Gastrocnemius medialis (tissue), 4 donors: ENCODE measurements around the gene EPB41L4B. TPM values are rescaled to one million over a fixed set of nuclear protein-coding genes. Genes with fewer than 3 reads are reported as not detected.

Experiments used
- ATAC-seq, 2 donors: fragments of 150-250 bp; one replicate each; pipeline ENCODE4 v1.9.1; 2016
- DNase-seq, 2 donors: peaks; one replicate each; pipeline ENCODE4 v3.0.0-alpha.2; 2019
- H3K27ac ChIP-seq, 4 donors: fragments of 200-600 bp; sonication (generic); 1 replicate in 1 of 4; 2 replicates in 3 of 4; pipeline ENCODE4 v1.5.1; 2016 to 2018; ENCODE audit warnings: mild to moderate bottlenecking in 2 of 4, moderate library complexity in 1 of 4
- H3K27me3 ChIP-seq, 3 donors: fragments of 200-600 bp; sonication (generic) in 2 of 3; 1 replicate in 1 of 3; 2 replicates in 2 of 3; pipeline versions ENCODE4 v1.5.1 to v1.6.0; 2016 to 2019; ENCODE audit warnings: mild to moderate bottlenecking in 1 of 3, moderate library complexity in 1 of 3
- H3K36me3 ChIP-seq, 2 donors: fragments of 200-600 bp; sonication (generic) in 1 of 2; one replicate each; pipeline ENCODE4 v1.5.1; 2017 to 2018
- H3K4me1 ChIP-seq, 2 donors: fragments of 200-600 bp; sonication (generic) in 1 of 2; one replicate each; pipeline ENCODE4 v1.5.1; 2016 to 2017; ENCODE audit warnings: mild to moderate bottlenecking in 2 of 2
- H3K4me3 ChIP-seq, 4 donors: fragments of 200-600 bp; sonication (generic) in 3 of 4; 1 replicate in 1 of 4; 2 replicates in 3 of 4; pipeline ENCODE4 v1.5.1; 2016 to 2019; ENCODE audit warnings: mild to moderate bottlenecking in 2 of 4
- H3K9me3 ChIP-seq, 3 donors: fragments of 200-600 bp; sonication (generic) in 2 of 3; 1 replicate in 1 of 3; 2 replicates in 2 of 3; pipeline ENCODE4 v1.5.1; 2016 to 2019
- POLR2A ChIP-seq, 2 donors: fragments of 450-650 bp; IDR thresholded peaks; one replicate each; pipeline ENCODE4 v1.6.1; 2017; ENCODE audit warnings: antibody characterized with exemption in 2 of 2, mild to moderate bottlenecking in 2 of 2, moderate library complexity in 2 of 2
- in situ Hi-C, 4 donors: fragments of 200-750 bp; cut with MboI; loops; one replicate each; pipeline versions ENCODE4 v1.15.0 to v1.8.0; 2017; ENCODE audit warnings: low sequenced_read_pairs in 4 of 4
- intact Hi-C: fragments of 100-400 bp; cut with DNase I; formaldehyde crosslinking; loops from one replicate; pipeline ENCODE4 v1.15.1; 2023; ENCODE audit warnings: low total_unique reads
- total RNA-seq, 4 donors: library from RNA; depleted of rRNA; stranded (reverse); fragments of >200 nt; gene quantifications; one replicate each; pipeline versions ENCODE4 v1.1.0 to v1.2.3, GENCODE V29; 2016
- TF ChIP-seq, protein P1 (sequence below), 5 experiments: fragments of 450-650 bp in 3 of 5; fragments of 200-600 bp in 2 of 5; sonication (generic) in 2 of 5; IDR thresholded peaks in 4 of 5; conservative IDR thresholded peaks in 1 of 5; 1 replicate in 4 of 5; 2 replicates in 1 of 5; pipeline ENCODE4 v1.5.1; 2016 to 2019; ENCODE audit warnings: antibody characterized with exemption in 5 of 5, mild to moderate bottlenecking in 3 of 5, moderate library complexity in 3 of 5

Gene EPB41L4B
- total RNA-seq, 4 donors from 2014 or later: 3.8 to 6.9 (median 6.1) TPM

DNA sequence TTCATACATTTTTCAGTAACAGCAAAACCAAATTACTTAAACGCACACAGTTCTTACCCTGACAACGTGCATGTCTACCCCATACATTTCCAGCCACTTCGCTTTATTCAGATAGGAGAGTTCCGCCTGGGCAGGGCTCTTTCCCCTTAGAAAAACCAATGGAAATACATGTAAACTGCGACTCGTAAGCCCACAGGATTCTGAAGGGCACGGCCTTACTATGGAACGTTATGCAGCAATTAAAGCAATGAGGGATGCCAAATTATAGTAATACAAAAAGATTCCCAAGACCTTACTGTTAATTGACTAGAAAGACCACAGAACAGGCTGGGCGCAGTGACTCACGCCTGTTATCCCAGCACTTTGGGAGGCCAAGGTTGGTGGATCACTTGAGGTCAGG is 64.5 kb downstream of the EPB41L4B start:
- H3K36me3 ChIP-seq: no peaks in the 10 kb centered on the region
- H3K4me3 ChIP-seq: no peak overlapping the region
- H3K9me3 ChIP-seq: no peaks in the 10 kb centered on the region
- in situ Hi-C loops: no loop called here
- intact Hi-C loops: no loop called here
- no peaks in the 10 kb centered on the region for H3K27me3 ChIP-seq
- H3K27ac ChIP-seq: no peak overlapping the region
- TF ChIP-seq, protein P1, sequence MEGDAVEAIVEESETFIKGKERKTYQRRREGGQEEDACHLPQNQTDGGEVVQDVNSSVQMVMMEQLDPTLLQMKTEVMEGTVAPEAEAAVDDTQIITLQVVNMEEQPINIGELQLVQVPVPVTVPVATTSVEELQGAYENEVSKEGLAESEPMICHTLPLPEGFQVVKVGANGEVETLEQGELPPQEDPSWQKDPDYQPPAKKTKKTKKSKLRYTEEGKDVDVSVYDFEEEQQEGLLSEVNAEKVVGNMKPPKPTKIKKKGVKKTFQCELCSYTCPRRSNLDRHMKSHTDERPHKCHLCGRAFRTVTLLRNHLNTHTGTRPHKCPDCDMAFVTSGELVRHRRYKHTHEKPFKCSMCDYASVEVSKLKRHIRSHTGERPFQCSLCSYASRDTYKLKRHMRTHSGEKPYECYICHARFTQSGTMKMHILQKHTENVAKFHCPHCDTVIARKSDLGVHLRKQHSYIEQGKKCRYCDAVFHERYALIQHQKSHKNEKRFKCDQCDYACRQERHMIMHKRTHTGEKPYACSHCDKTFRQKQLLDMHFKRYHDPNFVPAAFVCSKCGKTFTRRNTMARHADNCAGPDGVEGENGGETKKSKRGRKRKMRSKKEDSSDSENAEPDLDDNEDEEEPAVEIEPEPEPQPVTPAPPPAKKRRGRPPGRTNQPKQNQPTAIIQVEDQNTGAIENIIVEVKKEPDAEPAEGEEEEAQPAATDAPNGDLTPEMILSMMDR (IDR thresholded peaks at IDR 0.05 in 4 of 5, conservative IDR thresholded peaks at IDR 0.05 in 1 of 5): no peak
- no peak for TF ChIP-seq POLR2A (IDR thresholded peaks at IDR 0.05)
- no peaks in the 10 kb centered on the region for H3K4me1 ChIP-seq
- no peak for ATAC-seq
- DNase-seq: no peak

DNA sequence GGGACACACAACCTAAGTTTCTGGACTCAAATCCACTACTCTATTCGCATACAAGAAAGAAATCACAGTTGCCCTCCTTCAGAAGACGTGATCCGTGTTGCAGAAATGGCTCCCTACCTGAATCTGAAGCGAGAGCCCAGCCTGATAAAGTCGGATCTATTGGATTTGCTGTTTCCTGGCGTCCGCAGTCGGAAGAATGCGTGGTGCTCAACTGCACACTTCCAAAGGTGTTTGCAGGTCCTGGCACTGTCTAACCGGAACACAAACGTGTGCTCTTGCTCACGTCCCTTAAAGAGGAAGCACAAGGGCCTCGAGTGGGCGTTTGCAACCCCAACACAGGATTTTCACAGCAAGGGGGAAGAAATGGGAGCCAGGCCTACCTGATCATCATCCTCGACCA is 65.5 kb downstream of the EPB41L4B start:
- ATAC-seq (no peak), DNase-seq (no peak)
- Histone ChIP-seq H3K27me3 (no peaks in the 10 kb centered on the region), H3K27ac (no peak overlapping the region), H3K9me3 (no peaks in the 10 kb centered on the region), H3K36me3 (no peaks in the 10 kb centered on the region), H3K4me1 (no peaks in the 10 kb centered on the region), H3K4me3 (no peak overlapping the region)
- TF ChIP-seq, protein P1 (IDR thresholded peaks at IDR 0.05 in 4 of 5, conservative IDR thresholded peaks at IDR 0.05 in 1 of 5): no peak
- no peak for TF ChIP-seq POLR2A (IDR thresholded peaks at IDR 0.05)
- in situ Hi-C loops (no loop called here), intact Hi-C loops (no loop called here)

DNA sequence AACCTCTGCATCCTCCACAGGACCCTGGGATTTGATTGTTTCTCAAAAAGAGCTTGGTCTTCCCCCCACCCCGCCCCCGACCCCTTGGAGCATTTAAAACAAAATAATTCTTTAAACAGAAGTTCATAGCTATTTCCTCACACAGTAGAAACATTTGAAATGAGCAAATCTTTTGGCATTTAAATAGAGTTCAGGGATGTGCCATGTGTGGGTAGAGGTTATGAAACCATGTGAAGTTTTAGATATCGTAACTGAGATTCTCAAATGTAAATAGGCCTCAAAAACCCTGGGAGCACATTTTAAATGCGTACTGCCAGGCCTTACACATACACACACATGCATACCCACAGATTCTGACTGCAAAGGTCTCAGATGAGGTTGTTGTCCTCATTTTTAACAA is 66.5 kb downstream of the EPB41L4B start:
- H3K4me3 ChIP-seq: no peak overlapping the region
- DNase-seq (no peak), ATAC-seq (no peak)
- in situ Hi-C loops (no loop called here), intact Hi-C loops (no loop called here)
- H3K9me3 ChIP-seq: no peaks in the 10 kb centered on the region
- no peak for TF ChIP-seq POLR2A (IDR thresholded peaks at IDR 0.05)
- TF ChIP-seq, protein P1 (IDR thresholded peaks at IDR 0.05 in 4 of 5, conservative IDR thresholded peaks at IDR 0.05 in 1 of 5): no peak
- H3K27ac ChIP-seq: peak overlapping the region in 2 of 4 donors; percentile 52 to 62
- no peaks in the 10 kb centered on the region for H3K4me1 ChIP-seq
- H3K27me3 ChIP-seq: no peaks in the 10 kb centered on the region
- H3K36me3 ChIP-seq: no peaks in the 10 kb centered on the region

DNA sequence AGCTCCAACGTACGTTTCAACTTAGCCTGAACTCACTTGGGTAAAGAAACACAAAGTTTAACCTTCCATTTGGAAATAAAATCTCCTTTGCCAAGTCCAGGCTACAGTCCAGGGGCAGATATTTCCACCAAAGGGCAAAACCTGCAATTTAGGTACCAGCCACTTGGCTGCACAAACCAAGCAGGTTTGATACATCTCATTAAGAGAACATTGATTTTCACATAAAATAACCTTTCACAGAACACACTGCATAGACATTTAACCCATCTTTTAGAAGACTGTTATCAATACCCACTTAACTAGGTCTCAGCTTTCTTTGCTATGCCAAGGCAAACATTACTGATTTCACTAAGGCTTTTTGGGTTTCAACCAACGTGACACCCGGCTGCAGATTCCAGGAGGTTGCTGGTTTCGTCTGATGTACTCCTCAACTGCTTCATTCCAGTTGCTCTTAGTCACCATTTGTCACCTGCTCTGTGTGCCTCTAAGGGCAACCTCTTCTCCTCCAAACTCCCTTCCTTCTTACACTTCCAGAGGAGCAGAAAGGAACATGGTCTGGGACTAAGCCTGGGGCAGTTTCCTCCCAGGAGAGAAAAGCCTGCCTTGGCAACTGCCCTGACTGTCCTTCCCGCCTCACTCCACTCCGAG is 67.1 kb downstream of the EPB41L4B start:
- H3K4me1 ChIP-seq: no peaks in the 10 kb centered on the region
- in situ Hi-C loops: no loop called here
- H3K9me3 ChIP-seq: no peaks in the 10 kb centered on the region
- intact Hi-C loops: no loop called here
- DNase-seq: no peak
- TF ChIP-seq, protein P1 (IDR thresholded peaks at IDR 0.05 in 4 of 5, conservative IDR thresholded peaks at IDR 0.05 in 1 of 5): no peak
- TF ChIP-seq POLR2A (IDR thresholded peaks at IDR 0.05): no peak
- ATAC-seq: peak; percentile 51 to 64
- H3K27me3 ChIP-seq: no peaks in the 10 kb centered on the region
- H3K4me3 ChIP-seq: no peak overlapping the region
- no peaks in the 10 kb centered on the region for H3K36me3 ChIP-seq
- peak overlapping the region in 2 of 4 donors; percentile 52 to 62 for H3K27ac ChIP-seq

DNA sequence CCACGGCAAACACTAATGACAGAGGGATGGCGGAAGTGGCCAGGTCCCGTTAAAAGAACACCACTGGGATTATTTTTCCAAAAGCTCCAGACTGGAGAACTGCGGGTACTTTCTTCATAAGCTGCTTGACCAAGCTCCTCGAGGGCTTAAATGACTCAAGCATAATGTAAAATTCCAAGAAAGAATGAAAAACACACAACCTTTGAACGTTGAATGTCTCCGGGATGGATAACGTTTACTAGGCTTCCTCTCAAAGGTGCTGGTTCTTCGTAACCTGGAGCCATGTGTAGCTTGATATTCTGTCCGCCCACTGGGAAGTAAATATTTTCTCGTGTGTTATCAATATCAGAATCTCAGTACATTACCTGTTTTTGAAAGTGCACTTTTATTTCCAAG is 67.6 kb downstream of the EPB41L4B start:
- in situ Hi-C loops: no loop called here
- no peaks in the 10 kb centered on the region for H3K36me3 ChIP-seq

More for the DNA sequence above, 67.6 kb downstream of the EPB41L4B start:
- ATAC-seq (no peak), DNase-seq (no peak)
- no peaks in the 10 kb centered on the region for H3K27me3 ChIP-seq
- TF ChIP-seq, protein P1 (IDR thresholded peaks at IDR 0.05 in 4 of 5, conservative IDR thresholded peaks at IDR 0.05 in 1 of 5): no peak
- TF ChIP-seq POLR2A (IDR thresholded peaks at IDR 0.05): no peak
- intact Hi-C loops: no loop called here
- no peaks in the 10 kb centered on the region for H3K9me3 ChIP-seq
- no peaks in the 10 kb centered on the region for H3K4me1 ChIP-seq
- no peak overlapping the region for H3K27ac ChIP-seq
- no peak overlapping the region for H3K4me3 ChIP-seq
